GM18498 (cell line): ENCODE data around the gene TOM1L2.
"Not testable (repeated sequence)": the region's sequence is repeated elsewhere in the genome, so short reads cannot be mapped to it uniquely, and the experiment has no call there.

ENCODE experiments used
- ATAC-seq: cut with Tn5 transposase; IDR thresholded peaks from one replicate; pipeline ENCODE4 v1.9.1; 2021; ENCODE audit warnings: mild to moderate bottlenecking, moderate library complexity; ENCODE audit not compliant: unreplicated experiment

TOM1L2 gene

DNA sequence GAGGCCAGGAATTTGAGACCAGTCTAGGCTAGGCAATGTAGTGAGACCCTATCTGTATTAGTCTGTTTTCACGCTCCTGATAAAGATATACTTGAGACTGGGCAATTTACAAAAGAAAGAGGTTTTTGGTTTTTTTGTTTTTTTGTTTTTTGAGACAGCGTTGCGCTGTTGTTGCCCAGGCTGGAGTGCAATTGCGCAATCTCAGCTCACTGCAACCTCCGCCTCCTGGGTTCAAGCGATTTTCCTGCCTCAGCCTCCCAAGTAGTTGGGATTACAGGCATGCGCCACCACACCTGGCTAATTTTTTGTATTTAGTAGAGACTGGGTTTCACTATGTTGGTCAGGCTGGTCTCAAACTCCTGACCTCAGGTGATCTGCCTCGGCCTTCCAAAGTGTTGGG is 23.7 kb upstream of the TOM1L2 start:
- ATAC-seq = not testable (repeated sequence)

DNA sequence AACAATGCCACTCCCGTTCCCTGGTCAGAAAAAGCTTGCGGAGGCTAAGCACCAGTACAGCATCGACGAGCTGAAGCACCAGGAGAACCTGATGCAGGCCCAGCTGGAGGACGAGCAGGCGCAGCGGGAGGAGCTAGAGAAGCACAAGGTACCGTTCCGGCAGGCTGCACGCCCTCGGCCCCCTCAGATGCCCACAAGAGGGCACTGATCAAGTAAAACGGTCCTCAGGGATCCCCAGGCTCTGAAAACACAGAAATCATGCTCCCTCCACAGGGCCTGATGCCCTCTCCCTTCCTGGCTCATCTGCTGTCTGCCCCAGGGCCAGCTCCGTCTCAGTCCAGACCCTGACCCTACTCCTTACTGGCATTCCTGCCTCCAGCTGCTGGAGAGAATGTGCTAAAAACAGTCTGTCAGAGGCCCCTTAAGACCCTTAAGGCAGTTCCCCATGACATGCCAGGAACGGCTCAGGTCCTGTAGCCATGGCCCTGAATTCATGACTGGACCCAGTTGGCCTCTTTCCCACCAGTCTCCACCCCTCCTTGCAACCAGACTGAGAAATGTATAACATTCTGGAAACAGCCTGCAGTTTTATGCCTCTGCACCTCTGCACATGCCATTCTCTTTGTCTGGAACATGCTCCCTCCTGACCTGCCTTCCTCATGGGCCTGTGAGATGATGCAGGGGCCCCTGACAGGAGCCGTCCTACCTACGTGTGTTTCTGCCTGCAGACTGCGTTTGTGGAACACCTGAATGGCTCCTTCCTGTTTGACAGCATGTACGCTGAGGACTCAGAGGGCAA is 22.3 kb upstream of the TOM1L2 start:
- ATAC-seq = no peak

DNA sequence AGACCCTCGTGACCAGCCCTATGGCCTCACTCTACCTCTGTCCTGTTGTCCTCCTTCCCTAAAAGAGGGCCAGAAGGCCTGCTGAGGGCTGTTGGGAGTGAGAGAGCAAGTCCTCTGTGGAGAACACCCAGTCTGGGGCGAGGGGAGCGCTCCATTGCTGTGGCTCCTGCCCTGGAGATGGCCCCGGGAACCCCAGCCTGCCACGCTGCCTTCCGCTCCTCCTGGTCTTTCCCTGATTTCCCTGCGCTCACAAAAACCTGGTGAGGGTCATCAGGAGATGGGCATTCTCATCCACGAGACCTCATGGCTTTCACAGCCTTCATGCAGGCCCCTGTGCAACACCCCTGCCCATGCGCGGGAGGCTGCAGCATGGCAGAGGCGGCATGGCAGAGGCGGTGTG is 21.7 kb upstream of the TOM1L2 start:
- no peak for ATAC-seq

DNA sequence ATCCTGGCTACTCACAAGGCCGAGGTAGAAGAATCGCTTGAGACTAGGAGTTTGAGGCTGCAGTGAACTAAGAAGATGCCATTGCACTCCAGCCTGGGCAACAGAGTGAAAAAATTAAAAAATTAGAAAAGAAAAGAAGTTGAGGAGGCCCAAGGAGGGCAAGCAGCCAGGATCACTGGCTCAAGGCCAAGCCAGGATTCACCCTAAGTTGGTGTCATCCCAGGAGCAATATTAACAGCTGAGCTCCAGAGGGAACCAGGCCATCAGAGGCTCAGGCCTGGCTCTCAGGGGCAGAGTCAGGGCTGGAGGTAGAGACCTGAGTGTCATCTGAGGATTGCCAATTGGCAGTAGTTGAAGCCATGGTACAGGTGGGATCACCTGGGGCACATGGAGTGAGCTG is 21.2 kb upstream of the TOM1L2 start:
- no peak for ATAC-seq

DNA sequence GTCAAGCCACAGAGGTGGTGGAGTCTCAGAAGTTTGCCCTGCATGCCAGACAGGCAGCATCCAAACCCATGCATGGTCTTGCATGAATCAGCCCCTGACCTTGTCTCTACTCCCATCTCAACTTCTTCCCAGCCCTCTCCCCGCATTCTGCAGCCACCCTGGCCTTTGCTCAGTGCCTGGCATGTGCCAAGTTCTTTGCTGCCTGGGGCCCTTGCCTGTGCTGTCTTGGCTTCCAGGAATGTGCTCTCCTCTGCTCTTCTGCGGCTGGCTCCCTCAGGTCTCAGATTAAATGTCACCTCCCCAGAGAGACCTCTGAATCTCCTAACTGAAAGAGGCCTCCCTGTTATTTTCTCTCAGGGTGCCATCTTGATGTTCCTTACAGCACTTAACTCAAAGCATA is 18.1 kb upstream of the TOM1L2 start:
- ATAC-seq = no peak

DNA sequence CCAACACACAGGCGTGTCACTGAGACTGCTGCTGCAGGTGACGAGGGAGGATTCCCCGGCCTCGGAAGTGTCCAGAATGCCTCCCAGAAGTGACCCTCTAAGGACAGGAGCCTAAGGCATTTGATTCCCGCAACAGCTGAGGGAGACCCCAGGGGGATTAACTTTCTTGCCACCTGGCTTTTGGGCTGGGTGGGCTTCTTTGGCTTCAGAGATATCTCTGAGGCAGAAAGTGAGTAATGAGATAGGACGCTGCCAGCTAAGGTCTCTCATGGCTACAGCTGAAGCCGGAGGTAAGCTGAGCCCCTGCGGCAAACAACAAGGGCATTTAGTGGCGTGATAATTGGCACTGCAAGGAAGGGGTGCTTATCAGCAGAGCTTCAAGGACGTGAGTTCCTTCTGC is 17.4 kb upstream of the TOM1L2 start:
- ATAC-seq = no peak

DNA sequence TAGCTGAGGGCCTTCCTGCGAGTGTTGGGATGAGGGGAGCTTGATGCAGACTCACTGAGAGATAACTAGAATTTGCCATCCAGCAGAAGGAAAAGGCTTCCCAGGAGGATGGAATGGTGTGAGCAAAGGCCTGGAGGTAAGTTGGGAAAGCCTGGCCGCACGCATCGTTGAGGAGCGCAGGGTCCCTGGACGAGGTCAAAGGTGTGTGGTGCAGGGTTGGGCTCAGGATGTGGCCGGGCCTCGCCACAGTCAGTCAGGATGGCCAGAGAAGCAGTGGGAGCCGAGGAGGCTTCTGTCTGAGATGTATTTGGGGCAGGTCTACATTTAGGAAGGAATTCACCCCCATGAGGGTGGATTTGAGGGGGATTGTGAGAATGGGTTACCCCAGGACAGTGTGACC is 16.9 kb upstream of the TOM1L2 start:
- no peak for ATAC-seq

DNA sequence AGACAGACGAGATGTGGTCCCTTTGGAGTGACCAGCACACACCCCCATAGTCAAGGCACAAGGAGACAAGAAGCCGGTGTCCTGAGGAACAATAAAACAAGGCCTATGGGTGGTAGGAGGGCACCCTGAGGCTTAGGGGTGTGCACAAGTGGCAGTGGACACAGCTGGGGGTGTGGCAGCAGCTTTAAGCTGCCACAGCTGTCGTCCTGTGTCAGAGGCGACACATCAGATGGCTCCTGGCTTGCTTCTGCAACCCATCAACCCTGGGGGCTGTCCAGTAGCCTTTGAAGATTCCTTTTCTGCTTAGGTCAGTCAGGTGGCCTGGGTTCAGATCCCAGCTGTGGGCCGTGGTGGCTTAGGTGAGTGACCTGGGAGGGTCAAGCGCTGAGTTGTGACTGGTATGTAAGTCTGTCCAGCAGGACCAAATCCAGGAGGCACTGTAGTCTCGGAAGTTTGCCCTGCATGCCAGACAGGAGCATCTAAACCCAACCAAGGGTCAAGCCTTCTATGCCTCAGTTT is 16.3 kb upstream of the TOM1L2 start:
- ATAC-seq = no peak

DNA sequence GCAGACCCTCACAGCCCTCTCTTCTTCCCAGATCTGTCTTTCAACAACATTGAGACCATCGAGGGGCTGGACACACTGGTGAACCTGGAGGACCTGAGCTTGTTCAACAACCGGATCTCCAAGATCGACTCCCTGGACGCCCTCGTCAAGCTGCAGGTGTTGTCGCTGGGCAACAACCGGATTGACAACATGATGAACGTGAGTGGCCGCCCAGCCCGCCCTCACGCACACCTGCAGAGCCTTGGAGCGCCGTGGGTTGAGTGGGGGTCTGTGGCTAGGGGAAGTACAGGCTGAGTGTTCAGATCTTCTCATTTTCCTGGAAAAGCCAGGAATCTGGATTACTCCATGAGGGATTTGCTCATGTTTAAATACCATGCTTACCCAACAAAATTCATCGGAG is 15.7 kb upstream of the TOM1L2 start:
- no peak for ATAC-seq

DNA sequence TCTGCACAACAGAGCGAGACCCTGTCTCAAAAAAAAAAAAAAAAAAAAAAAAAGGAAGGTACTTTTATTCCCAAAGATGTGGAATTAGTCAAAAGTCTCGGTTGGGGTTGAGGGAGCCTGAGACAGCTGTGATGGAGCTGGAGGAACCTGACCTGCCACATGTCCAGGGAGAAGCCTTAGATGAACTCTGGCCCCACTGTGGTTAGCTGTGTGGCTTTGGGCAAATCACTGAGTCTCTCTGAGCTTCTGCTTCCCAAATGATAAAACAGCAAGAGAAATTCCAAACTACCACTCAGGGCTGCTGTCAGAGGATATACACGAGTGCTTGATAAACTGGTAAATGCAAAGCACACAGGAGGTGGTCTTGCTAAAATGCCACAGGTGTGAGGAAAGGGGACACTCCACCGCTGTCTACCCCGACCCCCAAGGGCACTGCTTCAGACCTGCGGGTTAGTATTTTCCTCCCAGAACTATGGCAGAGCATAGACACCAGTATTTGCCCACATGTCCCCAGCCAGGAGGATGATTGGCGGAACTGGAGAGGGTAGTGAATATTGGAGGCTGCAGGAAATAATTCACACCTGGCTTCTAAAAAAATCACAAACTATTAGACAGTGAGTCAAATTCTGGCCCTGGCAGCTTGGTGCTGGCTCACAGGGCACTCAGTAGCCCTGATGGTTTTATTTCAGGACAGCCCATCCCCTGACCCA is 15.1 kb upstream of the TOM1L2 start:
- ATAC-seq = no peak

DNA sequence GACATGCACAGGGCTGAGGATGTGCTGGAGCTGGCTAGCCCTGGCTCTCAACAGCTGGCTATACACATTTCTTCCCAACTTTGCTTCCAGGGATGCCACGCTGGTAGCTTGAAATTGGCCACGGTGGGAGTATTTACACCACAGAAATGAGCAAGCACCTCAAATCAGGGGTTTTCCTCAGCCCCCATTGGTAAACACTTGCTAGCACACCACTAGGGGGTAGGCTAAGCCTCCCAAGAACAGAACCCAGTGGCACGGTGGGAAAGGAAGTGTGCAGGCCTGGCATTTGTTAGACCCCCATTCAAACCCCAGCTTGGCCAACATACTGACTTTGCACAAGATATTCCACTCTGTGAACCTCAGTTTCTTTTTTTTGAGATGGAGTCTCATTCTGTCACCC is 13.4 kb upstream of the TOM1L2 start:
- no peak for ATAC-seq

DNA sequence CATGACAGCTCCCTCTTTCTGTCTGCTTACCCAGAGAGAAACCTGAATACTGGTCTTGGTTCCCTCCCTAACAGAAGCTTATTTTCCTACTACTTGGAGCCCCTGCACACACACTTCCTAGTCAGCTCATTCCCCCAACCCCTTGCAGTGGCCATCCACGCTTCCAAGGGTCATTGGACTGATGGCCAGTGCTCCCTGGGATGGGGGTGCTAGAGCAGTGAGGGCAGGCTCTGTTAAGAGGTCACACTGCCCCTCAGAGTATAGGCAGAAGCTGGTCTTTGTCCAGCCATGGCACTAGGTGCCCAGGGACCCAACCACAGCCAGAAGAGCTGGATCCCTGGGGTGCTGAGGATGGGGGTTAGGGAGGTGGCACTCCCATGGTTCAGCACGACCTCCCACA is 13.0 kb upstream of the TOM1L2 start:
- ATAC-seq = no peak

DNA sequence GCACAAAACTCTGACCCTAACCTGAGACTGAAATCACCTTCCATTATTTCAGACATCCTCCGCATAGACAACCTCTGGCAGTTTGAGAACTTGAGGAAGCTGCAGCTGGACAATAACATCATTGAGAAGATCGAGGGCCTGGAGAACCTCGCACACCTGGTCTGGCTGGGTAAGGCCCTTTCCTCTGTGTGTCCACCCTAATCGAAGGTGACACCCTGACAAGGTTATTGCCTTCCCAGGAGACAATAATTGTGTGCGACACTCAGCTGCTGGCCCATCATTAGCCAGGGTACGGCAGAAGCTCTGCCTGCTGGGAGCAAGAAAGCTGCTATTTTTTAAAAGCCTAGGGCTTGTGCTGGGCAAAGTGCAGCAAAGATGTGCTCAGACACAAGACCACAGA is 11.6 kb upstream of the TOM1L2 start:
- ATAC-seq = no peak

DNA sequence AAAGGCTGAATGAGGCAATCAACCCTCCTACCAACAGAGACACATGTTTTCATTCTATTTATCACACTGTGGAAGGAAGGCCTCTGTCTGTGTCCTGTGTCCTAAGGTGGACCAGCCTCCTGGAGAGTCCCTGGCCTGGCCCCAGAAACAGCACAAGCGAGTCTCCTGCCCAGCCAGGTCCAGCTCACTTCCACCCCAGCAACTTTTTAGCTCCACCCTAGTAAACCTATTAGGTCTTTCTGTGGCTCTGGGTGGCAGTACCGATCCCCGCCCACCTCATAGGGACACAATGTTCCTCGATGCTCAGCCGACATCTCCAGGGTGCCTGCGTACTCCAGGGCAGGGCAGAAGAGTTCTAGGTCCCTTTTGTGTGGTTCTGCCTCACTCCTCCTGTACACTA is 11.2 kb upstream of the TOM1L2 start:
- no peak for ATAC-seq

DNA sequence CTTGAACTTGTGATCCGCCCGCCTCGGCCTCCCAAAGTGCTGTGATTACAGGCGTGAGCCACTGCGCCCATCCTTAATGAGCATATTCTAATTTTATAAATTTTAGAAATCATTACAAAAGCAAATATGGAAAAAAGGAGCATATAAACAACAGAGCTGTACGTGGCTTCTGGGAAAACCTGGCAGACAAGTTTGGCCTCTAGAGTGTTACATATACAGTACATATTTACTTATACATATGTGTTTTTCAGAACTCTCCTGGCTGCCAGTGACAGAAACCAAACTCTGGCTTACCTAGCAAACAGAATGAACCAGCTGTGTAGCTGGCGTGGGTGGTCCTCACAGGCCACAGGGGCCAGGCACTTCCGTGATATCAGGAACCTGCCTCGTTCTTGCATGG is 10.6 kb upstream of the TOM1L2 start:
- ATAC-seq = no peak

DNA sequence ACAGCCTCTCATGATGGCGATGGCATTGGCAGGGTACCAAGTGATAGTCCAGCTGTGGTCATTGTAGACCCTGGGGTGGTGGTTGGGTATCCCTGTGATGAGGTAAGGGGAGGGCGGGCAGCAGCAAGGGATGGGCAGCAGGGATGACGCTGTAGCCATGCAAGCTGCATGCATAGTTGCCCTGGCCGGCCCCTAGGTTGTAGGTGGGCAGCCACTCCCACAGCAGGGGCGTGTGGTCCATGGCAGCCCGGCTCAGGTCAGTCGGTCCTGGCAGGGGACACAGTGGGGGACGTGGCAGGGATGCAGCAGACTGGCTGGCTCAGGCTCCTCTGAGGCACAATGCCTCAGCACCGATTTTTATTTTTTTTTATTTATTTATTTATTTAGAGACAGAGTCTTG is 9.1 kb upstream of the TOM1L2 start:
- ATAC-seq = no peak

DNA sequence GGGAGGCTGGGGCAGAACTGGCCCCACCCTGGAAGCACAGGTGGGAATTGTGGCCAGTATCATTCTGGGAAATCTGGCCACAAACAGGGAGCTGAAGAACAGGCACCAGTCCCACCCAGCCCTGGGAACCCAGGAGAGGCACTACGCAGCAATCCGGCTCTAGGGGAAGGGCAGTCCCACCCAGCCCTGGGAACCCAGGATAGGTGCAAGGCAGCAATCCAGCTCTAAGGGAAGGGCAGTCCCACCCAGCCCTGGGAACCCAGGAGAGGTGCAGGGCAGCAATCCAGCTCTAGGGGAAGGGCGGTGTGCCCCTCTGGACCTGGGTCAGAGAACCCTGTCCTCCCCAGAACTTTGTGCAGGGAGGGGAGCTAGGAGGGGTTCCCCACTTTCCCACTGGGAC is 7.6 kb upstream of the TOM1L2 start:
- ATAC-seq = no peak

DNA sequence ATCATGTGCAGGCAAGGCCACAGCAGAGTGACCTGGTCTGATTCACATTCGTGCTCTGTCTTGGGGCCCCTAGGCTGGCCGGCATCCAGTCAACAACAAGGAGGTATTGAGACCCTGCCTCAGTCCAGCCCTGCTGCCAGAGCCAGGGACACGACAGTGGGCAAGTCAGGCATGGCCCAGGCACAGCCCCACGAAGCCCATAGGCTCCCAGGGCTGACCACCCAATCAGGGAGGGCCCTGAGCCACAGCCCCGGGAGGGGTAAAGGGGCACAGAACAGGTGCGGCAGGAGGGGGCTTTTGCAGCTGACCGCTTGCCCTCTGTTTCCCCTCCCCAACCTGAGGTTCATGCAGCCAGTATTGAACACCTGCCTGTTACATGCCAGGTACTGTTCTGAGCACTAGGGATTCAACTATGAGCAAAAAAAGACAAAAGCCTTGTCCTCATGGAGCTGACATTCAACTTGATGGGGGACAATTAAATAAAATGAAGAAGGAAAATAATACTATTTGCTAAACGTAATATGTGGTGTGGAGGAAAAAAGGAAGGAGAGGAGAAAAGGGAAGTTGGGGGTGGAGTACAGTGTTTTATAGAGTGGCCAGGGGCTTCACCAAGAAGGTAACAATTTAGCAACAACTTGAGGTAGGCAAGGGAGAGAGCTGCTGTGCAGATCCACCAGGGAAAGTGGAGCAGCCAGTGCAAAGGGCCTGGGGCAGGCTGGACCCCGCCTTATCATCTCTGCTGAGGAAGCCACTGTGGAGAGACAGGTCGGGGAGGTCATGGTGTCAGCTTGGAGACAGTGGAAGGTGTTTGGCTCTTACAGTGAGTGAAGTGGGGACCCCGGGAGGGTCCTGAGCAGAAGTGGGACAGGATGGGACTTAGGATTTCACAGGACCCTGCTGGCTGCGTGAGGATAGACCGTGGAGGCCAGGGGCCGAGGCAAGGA is 6.6 kb upstream of the TOM1L2 start:
- no peak for ATAC-seq

DNA sequence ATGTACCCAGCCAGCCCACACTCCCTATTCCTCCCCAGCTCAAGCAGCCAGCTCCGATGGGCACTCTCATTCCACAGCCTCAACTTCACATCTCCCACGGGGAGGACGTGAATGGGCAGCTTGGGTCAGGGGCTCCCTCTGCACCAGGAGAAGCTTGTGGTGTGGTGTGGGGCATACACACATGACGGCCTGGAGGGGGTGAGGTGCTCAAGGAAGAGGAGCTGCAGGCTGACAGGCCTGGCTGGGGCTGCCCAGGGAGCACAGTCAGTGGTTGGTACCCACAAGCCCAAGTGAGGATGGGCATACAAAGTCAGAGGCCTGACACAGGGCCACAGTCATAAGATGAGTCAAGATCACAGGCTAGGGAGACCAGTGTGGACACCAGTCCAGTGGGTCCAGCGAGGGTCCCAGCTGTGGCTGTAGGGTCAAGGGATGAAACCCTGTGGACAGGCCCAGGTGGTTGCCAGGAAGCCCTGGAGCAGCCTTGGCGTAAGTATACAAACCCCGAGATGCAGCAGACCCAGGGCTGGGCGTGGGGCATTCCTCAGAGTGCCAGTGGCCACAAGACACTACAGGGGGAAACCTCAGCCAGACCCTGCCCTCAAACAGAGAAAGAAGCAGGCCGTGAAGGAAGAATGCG is 4.9 kb upstream of the TOM1L2 start:
- ATAC-seq = no peak

DNA sequence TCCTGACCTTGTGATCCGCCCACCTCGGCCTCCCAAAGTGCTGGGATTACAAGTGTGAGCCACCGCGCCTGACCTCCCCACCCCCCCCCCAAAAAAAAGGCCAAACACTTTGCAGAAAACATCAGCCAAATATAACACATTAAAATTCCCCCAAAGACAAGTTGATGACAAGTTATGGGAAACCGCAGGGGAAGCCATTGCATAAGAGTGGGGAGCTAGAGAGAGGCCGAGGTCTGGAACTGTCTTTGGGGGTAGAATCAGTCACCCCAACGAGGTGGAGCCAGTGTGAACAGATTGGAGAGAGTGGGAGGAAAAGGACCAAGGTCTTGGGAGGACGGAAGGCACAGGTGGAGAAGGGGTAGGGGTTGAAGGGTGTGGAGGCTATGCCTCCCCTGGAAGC is 3.2 kb upstream of the TOM1L2 start:
- no peak for ATAC-seq

DNA sequence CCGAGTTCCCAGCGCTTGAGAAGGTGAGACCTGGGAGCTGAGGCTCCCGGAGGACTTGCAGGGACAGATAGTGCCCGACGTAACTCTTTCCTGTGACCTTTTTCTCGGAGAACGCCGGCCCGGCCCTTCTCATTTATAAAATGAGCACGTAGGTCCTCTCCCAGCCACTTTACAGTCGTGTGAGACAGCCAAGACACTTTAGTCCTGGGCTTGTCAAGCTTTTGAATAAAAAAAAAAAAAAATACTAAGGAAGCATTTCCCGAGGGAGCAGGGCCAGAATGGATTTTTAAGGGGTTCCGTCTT is 703 bp upstream of the TOM1L2 start:
- ATAC-seq = no peak
